H1 (cell line): Measurements from ENCODE around the gene ACADVL. TPM values are rescaled to one million over a fixed set of nuclear protein-coding genes. Genes with fewer than 3 reads are reported as not detected.
A peak's percentile ranks its signal among the peaks of the same experiment; 100 is the strongest.

Source experiments
- RBBP5 ChIP-seq: IDR thresholded peaks from 2 replicates; pipeline ENCODE4 v1.7.1; 2012; ENCODE audit warnings: low read depth, mild to moderate bottlenecking, inconsistent platforms, low read length, moderate library complexity, borderline replicate concordance
- polyA plus RNA-seq, 7 experiments: library from polyadenylated mRNA; depleted of rRNA in 3 of 7; stranded (reverse) in 5 of 7; unstranded in 2 of 7; fragments of >200 nt in 5 of 7; fragments of 200-250 nt in 2 of 7; gene quantifications; 1 replicate in 5 of 7; 2 replicates in 1 of 7; 4 replicates in 1 of 7; pipeline versions ENCODE4 v1.2.1 to v1.2.3, GENCODE V29; 2011 to 2013; ENCODE audit warnings: missing spikeins in 2 of 7, mixed read lengths in 2 of 7
- total RNA-seq: library from RNA; stranded (reverse); fragmentation: NEBNext Ultra II Directional; extraction: Animal tissue kit (Norgen Biotek cat#: 25700); gene quantifications from 2 replicates; pipeline ENCODE4 v1.2.1, GENCODE V29; 2021

Gene ACADVL
- total and polyA plus RNA-seq, 2 of the 8 experiments (the other 6 are each of a cell fraction or from before 2014, with no cell fraction given), result 181 to 231 TPM

DNA sequence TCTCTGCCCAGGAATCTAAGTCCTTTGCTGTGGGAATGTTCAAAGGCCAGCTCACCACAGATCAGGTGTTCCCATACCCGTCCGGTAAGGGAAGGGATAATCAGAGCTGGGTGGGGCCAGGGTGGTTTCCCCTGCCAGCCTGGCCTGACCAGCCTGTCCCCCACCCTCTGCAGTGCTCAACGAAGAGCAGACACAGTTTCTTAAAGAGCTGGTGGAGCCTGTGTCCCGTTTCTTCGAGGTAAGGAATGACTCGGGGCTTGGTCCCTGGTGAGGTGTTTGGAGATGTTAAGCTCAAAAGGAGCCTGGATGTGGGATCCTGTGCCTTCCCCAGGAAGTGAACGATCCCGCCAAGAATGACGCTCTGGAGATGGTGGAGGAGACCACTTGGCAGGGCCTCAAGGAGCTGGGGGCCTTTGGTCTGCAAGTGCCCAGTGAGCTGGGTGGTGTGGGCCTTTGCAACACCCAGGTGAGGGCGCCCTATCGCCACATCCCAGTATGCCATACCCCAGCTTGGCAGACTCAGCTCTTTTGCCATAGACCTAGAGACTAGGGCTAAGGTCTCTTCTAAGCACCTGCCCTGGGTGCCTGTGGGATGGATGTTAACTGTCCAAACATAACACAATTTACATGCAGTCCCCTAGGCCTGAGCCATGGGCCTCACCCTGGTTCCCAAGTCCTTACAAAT, 997 bp downstream of the ACADVL start (continued):
- TF ChIP-seq RBBP5, result 0 out of 2 replicates have a peak, but pooled peaks have one; percentile 6
